H9 (cell line): ENCODE results near the gene MRGPRG. TPM values are rescaled to one million over a fixed set of nuclear protein-coding genes. Genes with fewer than 3 reads are reported as not detected.

Experiments
- DNase-seq: peaks from one replicate; pipeline ENCODE4 v3.0.0-alpha.2; 2017
- H2AFZ ChIP-seq: one replicate; pipeline ENCODE4 v1.6.1; 2013; ENCODE audit warnings: mild to moderate bottlenecking, low read length, control low read depth, moderate library complexity
- H2AK5ac ChIP-seq: 2 replicates; pipeline ENCODE4 v1.6.1; 2013; ENCODE audit warnings: low read length, control low read depth, mixed read lengths; ENCODE audit not compliant: insufficient read length
- H2BK120ac ChIP-seq: one replicate; pipeline ENCODE4 v1.6.1; 2013; ENCODE audit warnings: low read depth, mild to moderate bottlenecking, low read length, control low read depth, inconsistent platforms; ENCODE audit not compliant: poor library complexity, severe bottlenecking
- H2BK12ac ChIP-seq: 2 replicates; pipeline ENCODE4 v1.6.1; 2013; ENCODE audit warnings: low read length, control low read depth, mixed read lengths, low read depth; ENCODE audit not compliant: insufficient read length
- H2BK15ac ChIP-seq: 2 replicates; pipeline ENCODE4 v1.6.1; 2013; ENCODE audit warnings: low read depth, low read length, control low read depth
- H2BK20ac ChIP-seq: one replicate; pipeline ENCODE4 v1.6.1; 2013; ENCODE audit warnings: low read depth, mild to moderate bottlenecking, low read length, control low read depth, inconsistent platforms; ENCODE audit not compliant: poor library complexity, severe bottlenecking
- H2BK5ac ChIP-seq: 2 replicates; pipeline ENCODE4 v1.6.1; 2013; ENCODE audit warnings: low read length, control low read depth, mixed read lengths; ENCODE audit not compliant: insufficient read length
- H3K14ac ChIP-seq: 2 replicates; pipeline ENCODE4 v1.6.1; 2013; ENCODE audit warnings: low read length, control low read depth; ENCODE audit not compliant: insufficient read depth
- H3K18ac ChIP-seq: 2 replicates; pipeline ENCODE4 v1.6.1; 2013; ENCODE audit warnings: low read depth, mild to moderate bottlenecking, mixed read lengths, low read length, control low read depth; ENCODE audit not compliant: insufficient read length
- H3K23ac ChIP-seq: 2 replicates; pipeline ENCODE4 v1.6.1; 2013; ENCODE audit warnings: low read length, control low read depth, mixed read lengths, low read depth; ENCODE audit not compliant: insufficient read length
- H3K23me2 ChIP-seq: 2 replicates; pipeline ENCODE4 v1.6.1; 2013; ENCODE audit warnings: low read depth, mild to moderate bottlenecking, mixed read lengths, low read length, control low read depth; ENCODE audit not compliant: insufficient read length, poor library complexity, severe bottlenecking
- H3K27ac ChIP-seq: 2 replicates; pipeline ENCODE4 v1.5.1; 2013; ENCODE audit warnings: low read length, control low read depth, mixed read lengths, low read depth; ENCODE audit not compliant: insufficient read length
- H3K27me3 ChIP-seq: 2 replicates; pipeline ENCODE4 v1.6.1; 2013; ENCODE audit warnings: low read length, control low read depth, inconsistent platforms; ENCODE audit not compliant: insufficient read depth
- H3K4ac ChIP-seq: 2 replicates; pipeline ENCODE4 v1.6.1; 2013; ENCODE audit warnings: low read depth, mild to moderate bottlenecking, control low read depth, inconsistent platforms, low read length, moderate library complexity
- H3K4me1 ChIP-seq: 2 replicates; pipeline ENCODE4 v1.6.1; 2013; ENCODE audit warnings: low read length, control low read depth, inconsistent platforms; ENCODE audit not compliant: insufficient read depth
- H3K4me2 ChIP-seq: 2 replicates; pipeline ENCODE4 v1.6.1; 2013; ENCODE audit warnings: low read length, control low read depth, mixed read lengths; ENCODE audit not compliant: insufficient read length, insufficient read depth
- H3K56ac ChIP-seq: 2 replicates; pipeline ENCODE4 v1.6.1; 2013; ENCODE audit warnings: low read depth, mild to moderate bottlenecking, mixed read lengths, low read length, control low read depth; ENCODE audit not compliant: insufficient read length
- H3K79me1 ChIP-seq: 2 replicates; pipeline ENCODE4 v1.6.1; 2013; ENCODE audit warnings: low read depth, mild to moderate bottlenecking, moderate library complexity, low read length, control low read depth, inconsistent platforms; ENCODE audit not compliant: insufficient read depth, poor library complexity, severe bottlenecking
- H3K79me2 ChIP-seq: 2 replicates; pipeline ENCODE4 v1.6.1; 2013; ENCODE audit warnings: low read length, control low read depth, inconsistent platforms; ENCODE audit not compliant: insufficient read depth
- H3K9ac ChIP-seq: 2 replicates; pipeline ENCODE4 v1.6.1; 2013; ENCODE audit warnings: low read length, control low read depth, mixed read lengths; ENCODE audit not compliant: insufficient read length; ENCODE audit errors: extremely low read depth
- H3K9me3 ChIP-seq: one replicate; pipeline ENCODE4 v1.6.1; 2013; ENCODE audit warnings: low read depth, low read length, inconsistent platforms; ENCODE audit not compliant: control insufficient read depth
- H3T11ph ChIP-seq: one replicate; pipeline ENCODE4 v1.6.1; 2013; ENCODE audit warnings: mild to moderate bottlenecking, low read length, control low read depth, inconsistent platforms
- H4K20me1 ChIP-seq: one replicate; pipeline ENCODE4 v1.6.1; 2013; ENCODE audit not compliant: control insufficient read depth, insufficient read length, insufficient read depth
- H4K5ac ChIP-seq: 2 replicates; pipeline ENCODE4 v1.6.1; 2013; ENCODE audit warnings: low read depth, mild to moderate bottlenecking, mixed read lengths, low read length, control low read depth; ENCODE audit not compliant: insufficient read length
- H4K8ac ChIP-seq: replicated peaks from 2 replicates; pipeline ENCODE4 v1.6.1; 2013; ENCODE audit warnings: low read length, control low read depth, mixed read lengths, low read depth; ENCODE audit not compliant: insufficient read length
- H4K91ac ChIP-seq: 2 replicates; pipeline ENCODE4 v1.6.1; 2013; ENCODE audit warnings: low read depth, mild to moderate bottlenecking, moderate library complexity, mixed read lengths, low read length, control low read depth; ENCODE audit not compliant: insufficient read length
- H3K27ac Mint-ChIP-seq, 3 experiments: 2 replicates in 2 of 3; 3 replicates in 1 of 3; pipeline ENCODE4 v1.8.0; 2020 to 2021; ENCODE audit warnings: mixed read lengths in 3 of 3, mild to moderate bottlenecking in 1 of 3, moderate library complexity in 1 of 3
- H3K27me3 Mint-ChIP-seq: 2 replicates; pipeline ENCODE4 v1.8.0; 2021; ENCODE audit warnings: low read depth, mild to moderate bottlenecking, moderate library complexity, mixed read lengths
- H3K36me3 Mint-ChIP-seq, 3 experiments: 2 replicates in 2 of 3; 3 replicates in 1 of 3; pipeline ENCODE4 v1.8.0; 2020 to 2021; ENCODE audit warnings: low read depth in 3 of 3, mixed read lengths in 3 of 3; ENCODE audit not compliant: insufficient read depth in 1 of 3
- H3K4me1 Mint-ChIP-seq, 2 experiments: 2 replicates each; pipeline ENCODE4 v1.8.0; 2020; ENCODE audit warnings: mixed read lengths in 2 of 2
- H3K4me3 Mint-ChIP-seq, 2 experiments: 2 replicates in 1 of 2; 3 replicates in 1 of 2; pipeline ENCODE4 v1.8.0; 2020 to 2021; ENCODE audit warnings: mild to moderate bottlenecking in 2 of 2, mixed read lengths in 2 of 2, moderate library complexity in 1 of 2
- H3K9me3 Mint-ChIP-seq, 2 experiments: 2 replicates in 1 of 2; 3 replicates in 1 of 2; pipeline ENCODE4 v1.8.0; 2020; ENCODE audit warnings: mild to moderate bottlenecking in 2 of 2, mixed read lengths in 2 of 2, moderate library complexity in 1 of 2
- CTCF ChIP-seq: fragments of 200-600 bp; sonication (generic); conservative IDR thresholded peaks from 3 replicates; pipeline ENCODE4 v1.8.0; 2021; ENCODE audit warnings: antibody characterized with exemption, mild to moderate bottlenecking
- WGBS: extraction: QIAGEN DNeasy Blood & Tissue Kit; methylation state at CpG from one replicate; pipeline ENCODE4 v1.1.7; 2013; ENCODE audit warnings: missing lambda C conversion rate, low lambda C conversion rate, mixed read lengths; ENCODE audit not compliant: insufficient read length; ENCODE audit errors: extremely low coverage; 5-methylcytosine and 5-hydroxymethylcytosine counted together
- total RNA-seq: library from RNA; stranded (reverse); gene quantifications from 2 replicates; pipeline ENCODE4 v1.2.1, GENCODE V29; 2021

Gene MRGPRG
- total RNA-seq, 1 experiment from 2014 or later = not detected

DNA sequence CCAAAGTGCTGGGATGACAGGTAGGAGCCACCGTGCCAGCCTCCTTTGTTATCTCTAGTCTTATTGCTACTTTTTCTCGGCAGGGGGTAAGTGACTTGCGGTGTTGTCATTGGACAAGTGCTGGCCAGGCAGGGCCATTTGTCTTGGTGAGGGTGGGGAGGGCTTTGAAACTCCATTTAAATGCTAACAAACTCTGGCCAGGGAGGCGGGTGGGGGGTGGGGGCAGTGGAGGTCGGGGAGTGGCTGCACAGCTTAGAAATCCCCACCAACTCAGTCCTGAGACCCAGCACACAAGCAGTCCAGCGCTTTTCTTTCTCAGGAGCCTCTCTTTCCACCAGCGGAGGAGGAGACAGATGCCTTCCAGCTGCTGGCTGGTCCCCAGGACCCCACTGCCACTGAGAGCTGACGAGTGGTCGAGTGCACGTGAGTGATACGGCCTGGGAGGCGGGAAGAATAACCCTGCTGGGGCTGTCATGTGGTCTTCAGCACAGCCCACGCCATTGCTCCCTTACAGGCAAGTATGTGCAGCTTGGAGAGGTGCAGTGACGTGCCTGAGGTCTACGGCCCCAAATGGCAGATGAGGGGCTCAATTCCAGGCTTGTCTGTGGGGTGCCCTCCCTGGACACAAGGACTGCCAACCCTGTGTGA is 29.3 kb downstream of the MRGPRG start:
- Histone ChIP-seq H2AFZ (no peak overlapping the region), H3K9me3 (no peaks in the 10 kb centered on the region), H3K4me2 (peak overlapping the region; percentile 35), H2BK12ac (no peak overlapping the region), H3K4ac (no peak overlapping the region), H3K56ac (no peak overlapping the region), H4K8ac (no peak overlapping the region), H2BK120ac (no peak overlapping the region), H2AK5ac (no peak overlapping the region), H3K27ac (no peak overlapping the region), H3K79me1 (no peaks in the 10 kb centered on the region), H4K20me1 (no peaks in the 10 kb centered on the region), H2BK5ac (no peak overlapping the region), H3K18ac (no peak overlapping the region), H3K9ac (no peak overlapping the region), H3K23ac (no peak overlapping the region), H4K5ac (no peak overlapping the region), H3K79me2 (no peaks in the 10 kb centered on the region), H3K23me2 (no peaks in the 10 kb centered on the region), H3T11ph (no peak overlapping the region), H4K91ac (no peak overlapping the region), H2BK20ac (no peak overlapping the region), H3K4me1 (peaks cover 6% of the 10 kb centered on the region; the same call in 1 of the 2 replicates), H3K14ac (no peak overlapping the region), H3K27me3 (no peaks in the 10 kb centered on the region), H2BK15ac (no peak overlapping the region)
- peaks cover 0 to 3% of the 10 kb centered on the region in 2 experiments; a peak in 2 of 5 replicates for H3K9me3 Mint-ChIP-seq
- peak; percentile 78 for DNase-seq
- no peaks in the 10 kb centered on the region; a peak in 1 of 7 replicates for H3K36me3 Mint-ChIP-seq
- H3K27me3 Mint-ChIP-seq = peaks cover 12% of the 10 kb centered on the region
- TF ChIP-seq CTCF = no peak
- H3K27ac Mint-ChIP-seq = peak overlapping the region in 2 of 3 experiments; percentile 58 to 86; a peak in 4 of 7 replicates
- WGBS = no CpG with 5 or more reads among the region's 15 CpGs
- peaks cover 43 to 54% of the 10 kb centered on the region in 2 experiments for H3K4me1 Mint-ChIP-seq
- H3K4me3 Mint-ChIP-seq = peak overlapping the region; percentile 50 to 52; a peak in 3 of 5 replicates
